GM21737 (cell line): ENCODE data around the gene POLQ.
"Not testable (repeated sequence)": the region's sequence is repeated elsewhere in the genome, so short reads cannot be mapped to it uniquely, and the experiment has no call there.

Experiments
- ATAC-seq: cut with Tn5 transposase; IDR thresholded peaks from one replicate; pipeline ENCODE4 v1.9.1; 2021; ENCODE audit warnings: mild to moderate bottlenecking, moderate library complexity; ENCODE audit not compliant: unreplicated experiment

POLQ gene

GRCh38 chr3:121431726-121432517, 113.9 kb downstream of the POLQ start:
- ATAC-seq = peak; percentile 95

GRCh38 chr3:121430664-121431215, 115.0 kb downstream of the POLQ start:
- ATAC-seq = no peak

- ATAC-seq = no peak
Observed at GRCh38 chr3:121424549-121424948, 121.2 kb downstream of the POLQ start.

GRCh38 chr3:121418182-121418581, 127.6 kb downstream of the POLQ start:
- ATAC-seq = no peak

- no peak for ATAC-seq
Observed at GRCh38 chr3:121414924-121415323, 130.9 kb downstream of the POLQ start.

GRCh38 chr3:121411523-121411922, 134.3 kb downstream of the POLQ start:
- ATAC-seq = no peak

GRCh38 chr3:121405631-121406030, 140.2 kb downstream of the POLQ start:
- ATAC-seq = no peak

GRCh38 chr3:121399820-121400219, 146.0 kb downstream of the POLQ start:
- ATAC-seq = no peak

- not testable (repeated sequence) for ATAC-seq
Observed at GRCh38 chr3:121398051-121398450, 147.7 kb downstream of the POLQ start.

GRCh38 chr3:121395967-121396366, 149.8 kb downstream of the POLQ start:
- ATAC-seq = not testable (repeated sequence)

GRCh38 chr3:121388308-121388707, 157.5 kb downstream of the POLQ start:
- not testable (repeated sequence) for ATAC-seq
